Gastrocnemius medialis (tissue), 4 donors: Measurements from ENCODE around the gene FAM131B.

Experiments
- CTCF ChIP-seq, 5 experiments: fragments of 450-650 bp in 3 of 5; fragments of 200-600 bp in 2 of 5; sonication (generic) in 2 of 5; IDR thresholded peaks in 4 of 5; conservative IDR thresholded peaks in 1 of 5; 1 replicate in 4 of 5; 2 replicates in 1 of 5; pipeline ENCODE4 v1.5.1; 2016 to 2019; ENCODE audit warnings: antibody characterized with exemption in 5 of 5, mild to moderate bottlenecking in 3 of 5, moderate library complexity in 3 of 5
- POLR2A ChIP-seq, 2 donors: fragments of 450-650 bp; IDR thresholded peaks; one replicate each; pipeline ENCODE4 v1.6.1; 2017; ENCODE audit warnings: antibody characterized with exemption in 2 of 2, mild to moderate bottlenecking in 2 of 2, moderate library complexity in 2 of 2

- TF ChIP-seq CTCF (IDR thresholded peaks at IDR 0.05 in 4 of 5, conservative IDR thresholded peaks at IDR 0.05 in 1 of 5) = no peak
- TF ChIP-seq POLR2A (IDR thresholded peaks at IDR 0.05) = no peak
These were observed 5.9 kb upstream of the FAM131B start for GRCh38 chr7:143368387-143368786.
